ENCODE results near the gene RPL19. TPM values are rescaled to one million over a fixed set of nuclear protein-coding genes. Genes with fewer than 3 reads are reported as not detected.
A peak's percentile ranks its signal among the peaks of the same experiment; 100 is the strongest.
"Not testable (repeated sequence)": the region's sequence is repeated elsewhere in the genome, so short reads cannot be mapped to it uniquely, and the experiment has no call there.

Gene RPL19
- total RNA-seq, 4 donors from 2014 or later: 2,008 to 3,549 (median 2,319) TPM

- no peak overlapping the region for H3K4me3 ChIP-seq (replicated peaks in 1 of 3)
- TF ChIP-seq CTCF (IDR thresholded peaks at IDR 0.05) (no peak), POLR2A (IDR thresholded peaks at IDR 0.05) (no peak)
- WGBS, 2 donors: 45 to 51% methylated on average over 11 of the region's 11 CpGs
- no peaks in the 10 kb centered on the region for H3K36me3 ChIP-seq
- peaks cover 0 to 6% of the 10 kb centered on the region in 2 donors for H3K4me1 ChIP-seq
- no peaks in the 10 kb centered on the region for H3K9me3 ChIP-seq
- intact Hi-C loops (cut with DNase I): loop anchor here (5.0 to 10.0 kb wide), 3 partner anchors 37 to 259 kb away; partner anchors contain the start of gene ARL5C
- no peak for DNase-seq
- H3K27ac ChIP-seq: no peak overlapping the region
- H3K27me3 ChIP-seq: no peaks in the 10 kb centered on the region
Measured at GRCh38 chr17:39244016-39244599, 44.0 kb downstream of the RPL19 start.

GRCh38 chr17:39244600-39245570 is 44.8 kb downstream of the RPL19 start:
- Histone ChIP-seq H3K27me3 (no peaks in the 10 kb centered on the region), H3K27ac (no peak overlapping the region), H3K36me3 (no peaks in the 10 kb centered on the region), H3K4me1 (peaks cover 0 to 6% of the 10 kb centered on the region in 2 donors), H3K9me3 (no peaks in the 10 kb centered on the region), H3K4me3 (replicated peaks in 1 of 3) (no peak overlapping the region)
- DNase-seq: peak; percentile 88 to 91
- WGBS, 2 donors: 45 to 50% methylated on average over 6 of the region's 6 CpGs
- peak; percentile 89 to 94 (median 90) for TF ChIP-seq CTCF (IDR thresholded peaks at IDR 0.05)
- TF ChIP-seq POLR2A (IDR thresholded peaks at IDR 0.05): no peak
- intact Hi-C loops (cut with DNase I): loop anchor here (5.0 to 10.0 kb wide), 3 partner anchors 38 to 260 kb away; partner anchors contain the start of gene ARL5C

- Histone ChIP-seq H3K4me1 (peaks cover 0 to 6% of the 10 kb centered on the region in 2 donors), H3K4me3 (replicated peaks in 1 of 3) (no peak overlapping the region), H3K27me3 (no peaks in the 10 kb centered on the region), H3K27ac (no peak overlapping the region), H3K36me3 (no peaks in the 10 kb centered on the region), H3K9me3 (no peaks in the 10 kb centered on the region)
- TF ChIP-seq POLR2A (IDR thresholded peaks at IDR 0.05): no peak
- no peak for TF ChIP-seq CTCF (IDR thresholded peaks at IDR 0.05)
- intact Hi-C loops (cut with DNase I): loop anchor here (10.0 kb wide), 2 partner anchors 81 to 261 kb away; partner anchors contain the start of gene ARL5C
- WGBS, 2 donors: 46 to 57% methylated on average over 3 of the region's 3 CpGs
- DNase-seq: no peak
Measured at GRCh38 chr17:39246274-39246673, 46.2 kb downstream of the RPL19 start.

- H3K4me1 ChIP-seq; H3K36me3 ChIP-seq; H3K27me3 ChIP-seq; H3K9me3 ChIP-seq; DNase-seq; intact Hi-C loops (cut with DNase I); H3K4me3 ChIP-seq (replicated peaks in 1 of 3); H3K27ac ChIP-seq: not testable (repeated sequence)
- WGBS, 2 donors: 96 to 97% methylated on average over 12 of the region's 12 CpGs
Measured at GRCh38 chr17:39250076-39250475, 50.0 kb downstream of the RPL19 start.

GRCh38 chr17:39251997-39252396 is 51.9 kb downstream of the RPL19 start:
- no peak overlapping the region for H3K27ac ChIP-seq
- peaks cover 7 to 8% of the 10 kb centered on the region in 2 donors for H3K4me1 ChIP-seq
- H3K27me3 ChIP-seq: no peaks in the 10 kb centered on the region
- intact Hi-C loops (cut with DNase I): no loop called here
- 83 to 93% methylated on average over 1 of the region's 1 CpG for WGBS, 2 donors
- TF ChIP-seq CTCF (IDR thresholded peaks at IDR 0.05) (no peak), POLR2A (IDR thresholded peaks at IDR 0.05) (no peak)
- H3K36me3 ChIP-seq: peaks cover 0 to 10% of the 10 kb centered on the region in 2 donors
- no peak for DNase-seq
- H3K4me3 ChIP-seq (replicated peaks in 1 of 3): no peak overlapping the region
- no peaks in the 10 kb centered on the region for H3K9me3 ChIP-seq
